Anterior cingulate cortex (tissue), 58 donors: Measurements from ENCODE around the gene CHRNA9.
"Not testable (repeated sequence)": the region's sequence is repeated elsewhere in the genome, so short reads cannot be mapped to it uniquely, and the experiment has no call there.

Experiments
- DNase-seq, 58 donors: peaks; one replicate each; lab custom pipeline; 2025; lab: John Stamatoyannopoulos, UW

CHRNA9 gene

DNA sequence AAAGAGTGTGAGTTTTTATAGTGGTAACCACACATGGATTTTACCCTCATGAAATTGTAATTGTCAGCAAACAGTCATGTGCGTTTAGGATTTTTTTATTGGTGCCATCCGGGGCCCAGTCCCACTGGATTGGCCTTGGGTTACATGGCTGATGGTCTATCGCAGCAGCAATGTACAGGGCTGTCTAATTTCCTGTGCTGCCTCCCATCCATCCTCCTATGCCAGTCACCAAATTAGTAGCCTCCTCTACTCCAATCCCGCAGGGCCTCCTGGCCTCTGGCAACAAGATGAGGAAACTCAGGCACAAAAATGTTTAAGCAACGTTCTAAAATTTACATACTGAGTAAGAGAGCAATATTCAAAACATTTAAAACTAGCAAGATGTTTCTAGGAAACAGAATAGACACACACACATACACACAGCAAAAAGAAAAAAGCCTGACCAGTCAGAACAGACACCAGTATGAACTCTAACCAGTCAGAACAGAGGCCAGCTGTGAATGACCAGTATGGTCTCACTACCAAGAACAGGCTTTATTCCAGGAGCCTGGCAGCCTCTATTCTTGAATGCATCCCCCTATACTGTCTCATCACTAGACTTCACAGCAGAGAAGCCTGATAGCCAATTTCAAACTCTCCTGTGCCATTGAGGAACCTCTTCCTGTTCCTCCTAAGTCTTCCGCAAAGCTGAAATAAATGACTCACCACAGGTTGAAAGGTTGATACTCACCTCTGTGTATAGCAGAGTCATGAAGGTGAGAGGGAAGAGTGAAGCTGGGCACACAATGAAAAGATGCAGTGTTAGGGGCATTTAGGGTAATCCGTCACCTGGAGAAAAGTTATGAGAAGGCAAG, 42.6 kb downstream of the CHRNA9 start:
- DNase-seq = no peak

- no peak for DNase-seq
These were observed 43.5 kb downstream of the CHRNA9 start for GRCh38 chr4:40378619-40379018.

DNA sequence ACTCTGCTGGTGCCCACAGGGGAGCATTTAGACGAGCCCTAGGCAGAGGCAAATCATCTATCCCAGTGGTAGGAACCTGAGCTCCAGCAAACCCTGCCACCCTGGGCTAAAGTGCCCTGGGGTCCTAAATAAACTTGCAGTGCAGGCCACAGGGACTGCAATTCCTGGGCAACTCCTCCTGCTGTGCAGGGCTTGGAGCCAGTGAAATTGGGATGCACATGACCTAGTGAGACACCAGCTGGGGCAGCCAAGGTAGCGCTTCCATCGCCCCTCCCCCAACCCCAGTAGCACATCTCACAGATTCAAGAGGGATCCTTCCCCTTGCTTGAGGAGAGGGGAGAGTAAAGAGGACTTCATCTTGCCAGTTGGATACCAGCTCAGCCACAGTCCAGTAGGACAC, 44.1 kb downstream of the CHRNA9 start:
- no peak for DNase-seq

DNA sequence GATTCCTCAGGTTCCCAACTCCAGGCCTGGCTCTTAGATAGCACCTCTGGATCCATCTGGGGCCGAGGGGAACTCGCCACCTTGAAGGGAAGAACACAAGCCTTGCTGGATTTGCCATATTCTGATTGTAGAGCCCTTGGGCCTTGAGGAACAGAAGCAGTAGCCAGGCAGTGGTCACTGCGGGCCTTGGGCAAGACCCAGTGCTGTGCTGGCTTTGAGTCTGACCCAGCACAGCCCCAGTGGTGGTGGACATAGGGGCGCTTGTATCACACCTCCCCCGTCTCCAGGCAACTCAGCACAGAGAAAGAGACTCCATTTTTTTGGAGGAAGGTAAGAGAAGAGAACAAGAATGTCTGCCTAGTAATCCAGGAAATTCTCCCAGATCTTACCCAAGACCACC, 45.5 kb downstream of the CHRNA9 start:
- no peak for DNase-seq

DNA sequence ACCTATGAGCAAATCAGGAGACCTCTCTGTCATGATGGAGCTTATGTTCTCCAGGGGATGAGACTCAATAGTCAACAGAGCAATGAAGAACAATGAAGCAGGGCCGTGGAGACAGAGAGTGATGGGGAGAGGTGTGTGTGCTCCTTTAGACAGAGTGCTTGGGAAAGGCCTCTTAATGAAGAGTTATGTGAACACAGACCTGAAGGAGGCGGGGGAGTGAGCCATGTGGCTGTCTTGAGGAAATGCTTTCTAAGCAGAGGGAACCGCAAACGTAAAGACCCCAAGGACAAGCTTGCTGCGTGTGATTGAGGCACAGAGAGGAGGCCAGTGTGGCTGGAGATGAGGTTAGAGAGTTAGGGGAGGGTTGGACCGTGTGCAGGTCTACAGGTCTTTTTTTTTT, 53.1 kb downstream of the CHRNA9 start:
- DNase-seq = no peak

- DNase-seq = no peak
These were observed 54.9 kb downstream of the CHRNA9 start for GRCh38 chr4:40389986-40390385.

- not testable (repeated sequence) for DNase-seq
These were observed 57.1 kb downstream of the CHRNA9 start for GRCh38 chr4:40392241-40392640.

DNA sequence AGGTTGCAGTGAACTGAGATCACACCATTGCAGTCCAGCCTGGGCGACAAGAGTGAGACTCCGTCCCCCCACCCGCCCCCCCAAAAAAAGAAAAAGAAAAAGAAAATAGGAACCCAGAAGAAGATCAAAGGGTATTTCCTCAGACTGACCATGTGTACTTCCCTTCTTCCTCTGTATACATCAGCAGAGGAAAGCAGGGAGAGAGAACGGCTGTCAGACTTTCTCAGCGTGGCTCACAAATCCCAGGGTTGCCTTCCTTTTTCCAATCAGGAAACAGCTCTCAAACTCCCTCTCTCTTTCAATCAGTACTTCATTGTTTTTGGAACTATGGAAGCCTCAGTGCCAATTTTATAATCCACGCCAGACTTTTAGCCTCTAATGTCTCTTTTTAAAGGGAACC, 59.1 kb downstream of the CHRNA9 start:
- no peak for DNase-seq

- no peak for DNase-seq
These were observed 60.2 kb downstream of the CHRNA9 start for GRCh38 chr4:40395166-40395900.

DNA sequence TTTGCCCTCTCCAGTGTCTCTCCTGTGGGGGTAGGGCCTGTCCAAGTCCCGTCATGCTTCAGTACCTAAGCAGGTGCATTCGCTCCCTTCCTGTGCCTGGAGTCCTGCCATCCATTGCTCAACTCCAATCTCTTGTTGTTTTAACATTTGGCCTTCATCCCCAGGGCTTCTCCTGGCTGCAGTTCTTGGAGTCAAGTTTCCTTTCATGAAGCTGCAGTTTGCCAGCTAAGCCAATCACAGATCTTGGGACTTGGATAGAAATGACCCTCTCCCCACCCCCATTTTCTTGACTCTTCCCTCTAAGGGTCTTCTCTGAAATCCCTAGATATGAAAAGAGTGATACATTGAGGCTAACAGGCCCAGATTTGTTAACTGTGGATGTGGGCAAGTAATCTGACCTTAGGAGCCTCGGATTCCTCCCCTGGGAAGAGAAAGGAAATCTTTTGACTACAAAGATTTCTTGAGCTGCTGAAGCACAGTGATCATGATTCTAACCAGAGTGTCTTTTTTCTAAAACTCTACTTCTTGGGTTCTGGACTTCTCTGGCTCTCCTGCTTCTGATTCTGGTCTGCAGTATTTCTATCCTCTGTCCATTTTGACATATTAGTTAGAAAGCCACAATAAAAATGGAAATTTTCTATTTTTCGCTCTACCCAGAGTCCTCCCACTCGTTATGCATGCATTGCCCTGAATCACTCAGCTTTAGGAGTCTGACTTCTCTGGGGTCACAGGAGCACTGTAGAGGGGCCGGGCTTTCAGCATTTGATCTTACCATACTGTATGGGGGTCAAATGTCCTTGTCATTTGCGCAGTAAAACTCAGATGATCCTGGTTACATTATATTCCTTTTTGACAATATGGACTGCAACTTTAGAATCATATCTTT, 61.0 kb downstream of the CHRNA9 start:
- DNase-seq = no peak

DNA sequence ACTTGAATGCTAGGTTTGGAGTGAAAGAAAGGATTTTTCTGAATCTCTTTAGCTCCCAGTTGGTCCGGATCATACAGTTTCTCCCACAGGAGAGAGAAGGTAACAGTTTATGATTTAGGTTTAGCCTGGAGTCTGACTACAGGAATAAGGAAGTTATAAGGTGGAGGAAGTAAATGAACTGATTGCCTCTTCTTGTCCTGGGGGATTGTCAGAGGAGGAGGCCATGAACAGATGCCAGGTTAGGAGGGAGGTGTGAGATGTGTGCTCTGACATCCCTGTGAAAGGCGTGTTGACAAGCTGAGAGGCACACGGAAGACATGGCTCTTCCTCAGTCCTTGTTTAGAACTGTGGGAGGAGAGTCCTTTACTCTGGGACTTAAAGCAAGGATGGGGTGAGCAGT, 64.4 kb downstream of the CHRNA9 start:
- no peak for DNase-seq

GRCh38 chr4:40401096-40401495, 66.0 kb downstream of the CHRNA9 start:
- DNase-seq = no peak

GRCh38 chr4:40401631-40402030, 66.5 kb downstream of the CHRNA9 start:
- no peak for DNase-seq

- no peak for DNase-seq
These were observed 67.4 kb downstream of the CHRNA9 start for GRCh38 chr4:40402556-40402955.

DNA sequence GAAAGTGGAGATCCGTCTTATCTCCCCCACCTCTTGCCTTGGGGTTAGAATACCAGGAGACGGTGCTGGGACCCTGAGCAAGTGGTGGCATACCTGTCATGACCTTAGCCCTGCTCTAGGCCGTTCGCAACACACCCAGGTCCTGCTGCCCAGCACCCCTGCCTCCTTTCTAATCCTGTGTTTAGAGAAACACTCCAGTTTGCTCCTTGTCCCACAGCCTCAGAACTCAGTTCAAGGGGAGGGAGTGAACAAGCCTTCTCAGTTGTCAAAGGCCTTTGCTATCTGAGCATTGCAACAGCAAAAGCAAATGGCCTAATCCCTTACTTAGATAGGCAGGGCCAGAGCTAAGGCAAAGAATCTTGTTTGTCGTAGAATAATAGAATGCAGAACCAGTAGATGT, 67.9 kb downstream of the CHRNA9 start:
- DNase-seq = no peak
